KOPT-K1 (cell line): ENCODE data around the gene IL12A.

Experiments
- H3K27ac ChIP-seq: fragments of 200-600 bp; sonication (generic); 2 replicates; pipeline ENCODE4 v1.5.1; 2016; ENCODE audit warnings: antibody characterized with exemption, mild to moderate bottlenecking, low read depth, low read length; ENCODE audit not compliant: poor library complexity, severe bottlenecking
- H3K36me3 ChIP-seq: fragments of 200-600 bp; sonication (generic); 2 replicates; pipeline ENCODE4 v1.5.1; 2017; ENCODE audit warnings: antibody characterized with exemption, mild to moderate bottlenecking, low read length, moderate library complexity; ENCODE audit not compliant: insufficient read depth
- H3K9me3 ChIP-seq: fragments of 200-600 bp; sonication (generic); 2 replicates; pipeline ENCODE4 v1.5.1; 2017; ENCODE audit warnings: antibody characterized with exemption, low read length, mild to moderate bottlenecking; ENCODE audit not compliant: insufficient read depth, poor library complexity, severe bottlenecking

Gene IL12A

GRCh38 chr3:159988617-159989271 is at the start of gene IL12A:
Gene IL12A (plus strand): TSS chr3:159988835.
- Histone ChIP-seq H3K27ac (no peak within 1 kb of the TSS), H3K36me3 (no peaks in the 10 kb centered on the region), H3K9me3 (no peaks in the 10 kb centered on the region)

GRCh38 chr3:159941038-159942000 is 47.3 kb upstream of the IL12A start:
- no peaks in the 10 kb centered on the region for H3K9me3 ChIP-seq
- H3K36me3 ChIP-seq, result no peaks in the 10 kb centered on the region
- no peak overlapping the region for H3K27ac ChIP-seq

- no peaks in the 10 kb centered on the region for H3K36me3 ChIP-seq
- no peaks in the 10 kb centered on the region for H3K9me3 ChIP-seq
- no peak overlapping the region for H3K27ac ChIP-seq
Observed at GRCh38 chr3:159944781-159945180, 43.9 kb upstream of the IL12A start.

GRCh38 chr3:159945930-159946329 is 42.7 kb upstream of the IL12A start:
- Histone ChIP-seq H3K27ac (no peak overlapping the region), H3K36me3 (no peaks in the 10 kb centered on the region), H3K9me3 (no peaks in the 10 kb centered on the region)

GRCh38 chr3:159947220-159947619 is 41.4 kb upstream of the IL12A start:
- H3K27ac ChIP-seq, result no peak overlapping the region
- H3K36me3 ChIP-seq, result no peaks in the 10 kb centered on the region
- no peaks in the 10 kb centered on the region for H3K9me3 ChIP-seq

GRCh38 chr3:159948429-159949144 is 40.0 kb upstream of the IL12A start:
- Histone ChIP-seq H3K36me3 (no peaks in the 10 kb centered on the region), H3K9me3 (no peaks in the 10 kb centered on the region), H3K27ac (no peak overlapping the region)

GRCh38 chr3:159950156-159950898 is 38.3 kb upstream of the IL12A start:
- Histone ChIP-seq H3K27ac (no peak overlapping the region), H3K9me3 (no peaks in the 10 kb centered on the region), H3K36me3 (no peaks in the 10 kb centered on the region)

- Histone ChIP-seq H3K9me3 (no peaks in the 10 kb centered on the region), H3K27ac (no peak overlapping the region), H3K36me3 (no peaks in the 10 kb centered on the region)
Observed at GRCh38 chr3:159951540-159951939, 37.1 kb upstream of the IL12A start.

GRCh38 chr3:159953325-159954085 is 35.1 kb upstream of the IL12A start:
- H3K36me3 ChIP-seq, result no peaks in the 10 kb centered on the region
- no peaks in the 10 kb centered on the region for H3K9me3 ChIP-seq
- no peak overlapping the region for H3K27ac ChIP-seq

- no peaks in the 10 kb centered on the region for H3K9me3 ChIP-seq
- no peaks in the 10 kb centered on the region for H3K36me3 ChIP-seq
- no peak overlapping the region for H3K27ac ChIP-seq
Observed at GRCh38 chr3:159960188-159961148, 28.2 kb upstream of the IL12A start.

GRCh38 chr3:159964166-159964973 is 24.3 kb upstream of the IL12A start:
- Histone ChIP-seq H3K27ac (no peak overlapping the region), H3K36me3 (no peaks in the 10 kb centered on the region), H3K9me3 (no peaks in the 10 kb centered on the region)

- Histone ChIP-seq H3K9me3 (no peaks in the 10 kb centered on the region), H3K36me3 (no peaks in the 10 kb centered on the region), H3K27ac (no peak overlapping the region)
Observed at GRCh38 chr3:159971311-159971710, 17.3 kb upstream of the IL12A start.

- Histone ChIP-seq H3K27ac (no peak overlapping the region), H3K9me3 (no peaks in the 10 kb centered on the region), H3K36me3 (no peaks in the 10 kb centered on the region)
Observed at GRCh38 chr3:159977295-159977694, 11.3 kb upstream of the IL12A start.
